HepG2 (cell line): ENCODE data around the gene ARHGDIA. TPM values are rescaled to one million over a fixed set of nuclear protein-coding genes. Genes with fewer than 3 reads are reported as not detected.

ENCODE experiments used
- ARNTL ChIP-seq: sonication (generic); formaldehyde crosslinking; IDR thresholded peaks from 2 replicates; pipeline ENCODE4 v1.4.0; 2020; ENCODE audit warnings: mild to moderate bottlenecking, missing genetic modification reagents
- BRCA1 ChIP-seq: sonication (generic); formaldehyde crosslinking; IDR thresholded peaks from 2 replicates; pipeline ENCODE4 v1.4.0; 2020; ENCODE audit warnings: missing genetic modification reagents
- GTF3A ChIP-seq: sonication (generic); formaldehyde crosslinking; conservative IDR thresholded peaks from 2 replicates; pipeline ENCODE4 v1.4.0; 2020; ENCODE audit warnings: mild to moderate bottlenecking, missing genetic modification reagents
- MLLT10 ChIP-seq: sonication (generic); formaldehyde crosslinking; IDR thresholded peaks from 2 replicates; pipeline ENCODE4 v1.4.0; 2020; ENCODE audit warnings: missing genetic modification reagents
- MTA1 ChIP-seq: sonication (generic); formaldehyde crosslinking; IDR thresholded peaks from 2 replicates; pipeline ENCODE4 v1.4.0; 2020; ENCODE audit warnings: missing genetic modification reagents, mild to moderate bottlenecking, borderline replicate concordance
- MXD4 ChIP-seq: IDR thresholded peaks from 2 replicates; pipeline ENCODE4 v1.6.1; 2016; ENCODE audit warnings: mild to moderate bottlenecking, missing biosample characterization, missing genetic modification reagents
- PRDM15 ChIP-seq: sonication (generic); formaldehyde crosslinking; IDR thresholded peaks from 2 replicates; pipeline ENCODE4 v1.4.0; 2020; ENCODE audit warnings: missing genetic modification reagents
- SALL2 ChIP-seq: sonication (generic); formaldehyde crosslinking; IDR thresholded peaks from 2 replicates; pipeline ENCODE4 v1.8.1; 2023; ENCODE audit warnings: mild to moderate bottlenecking, missing genetic modification reagents, inconsistent platforms
- SATB2 ChIP-seq: sonication (generic); formaldehyde crosslinking; IDR thresholded peaks from 2 replicates; pipeline ENCODE4 v1.5.0; 2020; ENCODE audit warnings: missing genetic modification reagents
- STAT5B ChIP-seq: sonication (generic); formaldehyde crosslinking; IDR thresholded peaks from 2 replicates; pipeline ENCODE4 v1.4.0; 2020; ENCODE audit warnings: missing genetic modification reagents
- ZFP37 ChIP-seq: sonication (generic); formaldehyde crosslinking; IDR thresholded peaks from 2 replicates; pipeline ENCODE4 v1.4.0; 2020; ENCODE audit warnings: missing genetic modification reagents, borderline replicate concordance
- ZNF564 ChIP-seq: sonication (generic); formaldehyde crosslinking; IDR thresholded peaks from 2 replicates; pipeline ENCODE4 v1.8.1; 2023; ENCODE audit warnings: mild to moderate bottlenecking, missing genetic modification reagents
- ZNF607 ChIP-seq: sonication (generic); formaldehyde crosslinking; IDR thresholded peaks from 2 replicates; pipeline ENCODE4 v1.5.1; 2020; ENCODE audit warnings: missing genetic modification reagents, mild to moderate bottlenecking, borderline replicate concordance
- ZNF619 ChIP-seq: sonication (generic); formaldehyde crosslinking; IDR thresholded peaks from 2 replicates; pipeline ENCODE4 v1.4.0; 2020; ENCODE audit warnings: mild to moderate bottlenecking, missing genetic modification reagents
- polyA plus RNA-seq, 8 experiments: library from polyadenylated mRNA; depleted of rRNA in 3 of 8; stranded (reverse) in 7 of 8; unstranded in 1 of 8; fragments of >200 nt; fragmentation: Illumina TruSeq in 4 of 8; extraction: Trizol in 4 of 8; gene quantifications; 2 replicates each; pipeline versions ENCODE4 v1.2.1 to v1.2.3, GENCODE V29; 2011 to 2016; ENCODE audit warnings: low read depth in 4 of 8, missing spikeins in 1 of 8, mixed read lengths in 1 of 8; ENCODE audit not compliant: insufficient read depth in 1 of 8
- total RNA-seq, 5 experiments: library from RNA; depleted of rRNA; stranded (reverse); fragments of >200 nt; fragmentation: Illumina TruSeq; extraction: Trizol; gene quantifications; 2 replicates each; pipeline ENCODE4 v1.2.3, GENCODE V29; 2016; ENCODE audit warnings: low read depth in 1 of 5
- TF ChIP-seq, protein P1 (sequence below): sonication (generic); formaldehyde crosslinking; IDR thresholded peaks from 2 replicates; pipeline ENCODE4 v1.4.0; 2020; ENCODE audit warnings: missing genetic modification reagents, borderline replicate concordance
- TF ChIP-seq, protein P2 (sequence below): sonication (generic); formaldehyde crosslinking; IDR thresholded peaks from 2 replicates; pipeline ENCODE4 v1.5.1; 2020; ENCODE audit warnings: mild to moderate bottlenecking, missing genetic modification reagents
- TF ChIP-seq, protein P3 (sequence below): sonication (generic); formaldehyde crosslinking; IDR thresholded peaks from 2 replicates; pipeline ENCODE4 v1.8.0; 2022; ENCODE audit warnings: mild to moderate bottlenecking, missing genetic modification reagents

ARHGDIA gene
- total and polyA plus RNA-seq, 2 of the 13 experiments (the other 11 are each of a cell fraction or from before 2014, with no cell fraction given), result 40.0 to 64.0 TPM

- TF ChIP-seq PRDM15 (CRISPR knock-in tag) (0 out of 2 replicates have a peak, but pooled peaks have one; percentile 24), ZNF564 (CRISPR knock-in tag) (no peak), ZNF607 (CRISPR knock-in tag) (no peak), ARNTL (CRISPR knock-in tag) (0 out of 2 replicates have a peak, but pooled peaks have one; percentile 6), MLLT10 (no peak), ZFP37 (CRISPR knock-in tag) (no peak), ZNF619 (CRISPR knock-in tag) (no peak; the same call in 1 of the 2 replicates), MTA1 (no peak), SALL2 (CRISPR knock-in tag) (peak; percentile 42; the same call in 1 of the 2 replicates), STAT5B (CRISPR knock-in tag) (peak; percentile 15; the same call in 1 of the 2 replicates), SATB2 (CRISPR knock-in tag) (no peak), BRCA1 (no peak), GTF3A (CRISPR knock-in tag) (no peak), MXD4 (CRISPR knock-in tag) (no peak)
- TF ChIP-seq, protein P1, sequence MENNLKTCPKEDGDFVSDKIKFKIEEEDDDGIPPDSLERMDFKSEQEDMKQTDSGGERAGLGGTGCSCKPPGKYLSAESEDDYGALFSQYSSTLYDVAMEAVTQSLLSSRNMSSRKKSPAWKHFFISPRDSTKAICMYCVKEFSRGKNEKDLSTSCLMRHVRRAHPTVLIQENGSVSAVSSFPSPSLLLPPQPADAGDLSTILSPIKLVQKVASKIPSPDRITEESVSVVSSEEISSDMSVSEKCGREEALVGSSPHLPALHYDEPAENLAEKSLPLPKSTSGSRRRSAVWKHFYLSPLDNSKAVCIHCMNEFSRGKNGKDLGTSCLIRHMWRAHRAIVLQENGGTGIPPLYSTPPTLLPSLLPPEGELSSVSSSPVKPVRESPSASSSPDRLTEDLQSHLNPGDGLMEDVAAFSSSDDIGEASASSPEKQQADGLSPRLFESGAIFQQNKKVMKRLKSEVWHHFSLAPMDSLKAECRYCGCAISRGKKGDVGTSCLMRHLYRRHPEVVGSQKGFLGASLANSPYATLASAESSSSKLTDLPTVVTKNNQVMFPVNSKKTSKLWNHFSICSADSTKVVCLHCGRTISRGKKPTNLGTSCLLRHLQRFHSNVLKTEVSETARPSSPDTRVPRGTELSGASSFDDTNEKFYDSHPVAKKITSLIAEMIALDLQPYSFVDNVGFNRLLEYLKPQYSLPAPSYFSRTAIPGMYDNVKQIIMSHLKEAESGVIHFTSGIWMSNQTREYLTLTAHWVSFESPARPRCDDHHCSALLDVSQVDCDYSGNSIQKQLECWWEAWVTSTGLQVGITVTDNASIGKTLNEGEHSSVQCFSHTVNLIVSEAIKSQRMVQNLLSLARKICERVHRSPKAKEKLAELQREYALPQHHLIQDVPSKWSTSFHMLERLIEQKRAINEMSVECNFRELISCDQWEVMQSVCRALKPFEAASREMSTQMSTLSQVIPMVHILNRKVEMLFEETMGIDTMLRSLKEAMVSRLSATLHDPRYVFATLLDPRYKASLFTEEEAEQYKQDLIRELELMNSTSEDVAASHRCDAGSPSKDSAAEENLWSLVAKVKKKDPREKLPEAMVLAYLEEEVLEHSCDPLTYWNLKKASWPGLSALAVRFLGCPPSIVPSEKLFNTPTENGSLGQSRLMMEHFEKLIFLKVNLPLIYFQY (CRISPR knock-in tag), result 0 out of 2 replicates have a peak, but pooled peaks have one; percentile 14
- TF ChIP-seq, protein P2, sequence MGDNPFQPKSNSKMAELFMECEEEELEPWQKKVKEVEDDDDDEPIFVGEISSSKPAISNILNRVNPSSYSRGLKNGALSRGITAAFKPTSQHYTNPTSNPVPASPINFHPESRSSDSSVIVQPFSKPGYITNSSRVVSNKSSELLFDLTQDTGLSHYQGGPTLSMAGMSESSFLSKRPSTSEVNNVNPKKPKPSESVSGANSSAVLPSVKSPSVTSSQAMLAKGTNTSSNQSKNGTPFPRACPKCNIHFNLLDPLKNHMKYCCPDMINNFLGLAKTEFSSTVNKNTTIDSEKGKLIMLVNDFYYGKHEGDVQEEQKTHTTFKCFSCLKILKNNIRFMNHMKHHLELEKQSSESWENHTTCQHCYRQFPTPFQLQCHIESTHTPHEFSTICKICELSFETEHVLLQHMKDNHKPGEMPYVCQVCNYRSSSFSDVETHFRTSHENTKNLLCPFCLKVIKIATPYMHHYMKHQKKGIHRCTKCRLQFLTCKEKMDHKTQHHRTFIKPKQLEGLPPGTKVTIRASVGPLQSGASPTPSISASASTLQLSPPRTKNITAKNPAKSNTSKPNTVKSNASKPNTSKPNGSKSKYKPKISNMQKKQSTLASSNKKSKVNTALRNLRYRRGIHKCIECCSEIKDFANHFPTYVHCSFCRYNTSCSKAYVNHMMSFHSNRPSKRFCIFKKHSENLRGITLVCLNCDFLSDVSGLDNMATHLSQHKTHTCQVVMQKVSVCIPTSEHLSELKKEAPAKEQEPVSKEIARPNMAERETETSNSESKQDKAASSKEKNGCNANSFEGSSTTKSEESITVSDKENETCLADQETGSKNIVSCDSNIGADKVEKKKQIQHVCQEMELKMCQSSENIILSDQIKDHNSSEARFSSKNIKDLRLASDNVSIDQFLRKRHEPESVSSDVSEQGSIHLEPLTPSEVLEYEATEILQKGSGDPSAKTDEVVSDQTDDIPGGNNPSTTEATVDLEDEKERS (CRISPR knock-in tag), result 0 out of 2 replicates have a peak, but pooled peaks have one; percentile 49
- TF ChIP-seq, protein P3, sequence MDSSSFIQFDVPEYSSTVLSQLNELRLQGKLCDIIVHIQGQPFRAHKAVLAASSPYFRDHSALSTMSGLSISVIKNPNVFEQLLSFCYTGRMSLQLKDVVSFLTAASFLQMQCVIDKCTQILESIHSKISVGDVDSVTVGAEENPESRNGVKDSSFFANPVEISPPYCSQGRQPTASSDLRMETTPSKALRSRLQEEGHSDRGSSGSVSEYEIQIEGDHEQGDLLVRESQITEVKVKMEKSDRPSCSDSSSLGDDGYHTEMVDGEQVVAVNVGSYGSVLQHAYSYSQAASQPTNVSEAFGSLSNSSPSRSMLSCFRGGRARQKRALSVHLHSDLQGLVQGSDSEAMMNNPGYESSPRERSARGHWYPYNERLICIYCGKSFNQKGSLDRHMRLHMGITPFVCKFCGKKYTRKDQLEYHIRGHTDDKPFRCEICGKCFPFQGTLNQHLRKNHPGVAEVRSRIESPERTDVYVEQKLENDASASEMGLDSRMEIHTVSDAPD (CRISPR knock-in tag), result no peak
Observed at GRCh38 chr17:81902023-81902652, 31.0 kb upstream of the ARHGDIA start, which contains the start of gene NPB (continued).
